HG03442 (cell line): ENCODE measurements around the gene CABCOCO1.
"Not testable (repeated sequence)": the region's sequence is repeated elsewhere in the genome, so short reads cannot be mapped to it uniquely, and the experiment has no call there.

Source experiments
- ATAC-seq: cut with Tn5 transposase; IDR thresholded peaks from one replicate; pipeline ENCODE4 v1.9.1; 2021; ENCODE audit warnings: mild to moderate bottlenecking, moderate library complexity; ENCODE audit not compliant: unreplicated experiment

Gene CABCOCO1

GRCh38 chr10:61642676-61643075 lies 20.1 kb upstream of the CABCOCO1 start:
- ATAC-seq: no peak

DNA sequence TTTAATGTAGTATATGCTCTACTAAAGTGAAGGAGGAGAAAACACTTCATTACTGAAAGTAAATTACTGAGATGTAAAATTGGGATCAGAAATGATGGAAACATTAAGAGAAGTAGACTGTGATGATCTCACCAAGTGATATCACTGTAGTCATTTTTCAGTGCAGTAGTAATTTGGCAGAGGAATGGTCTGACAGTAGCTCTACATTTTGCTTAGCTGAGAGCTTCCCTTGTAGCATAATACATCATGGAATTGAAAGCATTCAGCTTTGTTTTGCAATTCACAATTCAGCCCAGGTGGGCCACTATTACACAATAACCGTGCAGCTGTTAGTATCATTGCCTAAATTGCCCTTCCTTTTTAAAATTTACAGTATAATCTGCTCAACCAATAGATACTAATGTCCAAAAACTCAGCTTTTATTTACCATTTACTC lies 19.4 kb upstream of the CABCOCO1 start:
- no peak for ATAC-seq

GRCh38 chr10:61653699-61654098 lies 9.0 kb upstream of the CABCOCO1 start:
- ATAC-seq: no peak

GRCh38 chr10:61655335-61655851 lies 7.3 kb upstream of the CABCOCO1 start:
- no peak for ATAC-seq

DNA sequence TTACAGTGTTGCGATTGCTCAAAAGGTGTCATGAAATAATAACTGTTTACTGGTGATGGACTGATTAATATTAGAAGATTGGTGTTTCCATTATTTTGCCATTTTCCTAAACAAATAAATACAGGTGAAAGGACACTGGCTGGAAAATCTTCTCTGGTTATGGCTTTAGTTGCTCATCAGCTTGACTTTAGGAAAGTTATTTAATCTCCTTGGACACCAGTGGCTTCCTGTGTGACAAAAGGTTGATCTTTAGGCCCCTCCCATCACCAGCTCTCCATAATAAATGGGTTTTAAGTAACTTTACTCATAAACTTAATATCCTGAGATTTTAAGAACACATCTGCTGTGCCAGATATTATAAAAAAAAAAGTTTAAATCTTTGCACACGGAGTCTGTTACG lies 737 bp downstream of the CABCOCO1 start:
- no peak for ATAC-seq

DNA sequence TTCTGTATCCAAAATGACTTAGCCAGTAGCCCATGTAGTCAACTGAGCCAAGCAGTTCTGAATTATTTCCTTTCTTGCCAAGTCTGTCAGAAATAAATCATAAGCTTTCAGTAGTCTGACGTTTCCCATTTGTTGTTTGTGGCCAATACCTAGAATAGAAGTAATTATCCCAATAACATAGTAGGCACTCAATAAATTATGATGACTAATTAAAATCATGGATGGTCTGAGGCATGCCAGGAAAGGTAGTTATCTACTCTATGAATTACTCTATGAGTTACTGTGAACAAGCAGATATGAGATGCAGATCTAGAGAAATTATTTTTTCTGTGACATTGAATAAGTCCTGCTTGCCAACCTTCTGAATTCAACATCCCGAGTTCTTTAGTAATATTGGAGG lies 2.3 kb downstream of the CABCOCO1 start:
- no peak for ATAC-seq

GRCh38 chr10:61669161-61669725 lies 6.5 kb downstream of the CABCOCO1 start:
- no peak for ATAC-seq

DNA sequence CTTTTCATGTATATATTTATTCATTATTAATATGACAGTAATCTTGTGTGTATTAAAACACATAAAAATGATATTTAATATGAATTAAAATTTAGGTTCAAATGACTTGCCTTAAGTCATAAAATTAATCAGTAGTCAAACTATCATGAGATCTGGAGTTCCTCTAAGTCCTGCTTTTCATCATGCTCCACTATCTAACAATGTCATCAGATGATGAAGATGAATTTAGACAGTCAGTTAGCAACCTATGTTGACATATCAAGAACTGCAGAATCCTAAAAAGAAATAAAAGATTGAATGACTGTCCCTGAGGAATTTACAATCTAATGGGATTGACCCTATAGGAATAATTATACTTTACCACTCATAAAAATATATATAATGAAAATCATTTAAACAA lies 7.1 kb downstream of the CABCOCO1 start:
- no peak for ATAC-seq

DNA sequence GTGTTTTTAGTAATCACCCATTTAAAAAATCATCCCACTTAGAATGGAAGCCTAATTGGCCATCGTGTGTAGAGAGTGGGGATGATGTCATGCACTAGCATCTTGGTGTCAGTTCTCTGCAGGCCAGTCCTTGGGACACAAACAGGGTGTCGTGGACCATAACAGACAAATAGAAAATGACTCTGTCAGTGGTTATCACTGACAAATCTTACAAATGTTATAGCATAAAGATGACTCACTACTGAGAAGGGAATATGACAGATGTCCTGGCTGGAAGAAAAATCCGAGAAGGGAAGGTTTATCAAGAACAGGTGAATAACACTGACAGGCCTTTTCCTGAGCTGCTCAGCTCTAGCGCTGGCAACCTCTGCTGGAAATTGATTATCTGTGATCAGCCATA lies 10.6 kb downstream of the CABCOCO1 start:
- no peak for ATAC-seq

- ATAC-seq: no peak
Observed at GRCh38 chr10:61682323-61682722, 19.6 kb downstream of the CABCOCO1 start.

DNA sequence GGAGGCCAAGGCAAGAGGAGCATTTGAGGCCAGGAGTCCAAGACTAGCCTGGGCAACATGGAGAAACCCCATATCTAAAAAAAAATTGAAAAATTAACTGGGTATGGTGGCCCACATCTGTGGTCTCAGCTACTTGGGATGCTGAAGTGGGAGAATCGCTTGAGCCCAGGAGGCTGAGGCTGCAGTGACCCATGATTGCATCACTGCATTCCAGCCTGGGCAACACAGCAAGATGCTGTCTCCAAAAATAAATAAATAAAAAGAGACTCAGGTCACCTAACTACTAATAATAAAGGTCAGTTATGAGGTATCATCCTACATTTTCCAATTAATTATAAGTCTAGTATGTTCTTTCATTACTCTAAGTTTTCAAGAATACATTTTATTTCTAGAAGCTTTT lies 20.6 kb downstream of the CABCOCO1 start:
- no peak for ATAC-seq

GRCh38 chr10:61684894-61685507 lies 22.3 kb downstream of the CABCOCO1 start:
- no peak for ATAC-seq

DNA sequence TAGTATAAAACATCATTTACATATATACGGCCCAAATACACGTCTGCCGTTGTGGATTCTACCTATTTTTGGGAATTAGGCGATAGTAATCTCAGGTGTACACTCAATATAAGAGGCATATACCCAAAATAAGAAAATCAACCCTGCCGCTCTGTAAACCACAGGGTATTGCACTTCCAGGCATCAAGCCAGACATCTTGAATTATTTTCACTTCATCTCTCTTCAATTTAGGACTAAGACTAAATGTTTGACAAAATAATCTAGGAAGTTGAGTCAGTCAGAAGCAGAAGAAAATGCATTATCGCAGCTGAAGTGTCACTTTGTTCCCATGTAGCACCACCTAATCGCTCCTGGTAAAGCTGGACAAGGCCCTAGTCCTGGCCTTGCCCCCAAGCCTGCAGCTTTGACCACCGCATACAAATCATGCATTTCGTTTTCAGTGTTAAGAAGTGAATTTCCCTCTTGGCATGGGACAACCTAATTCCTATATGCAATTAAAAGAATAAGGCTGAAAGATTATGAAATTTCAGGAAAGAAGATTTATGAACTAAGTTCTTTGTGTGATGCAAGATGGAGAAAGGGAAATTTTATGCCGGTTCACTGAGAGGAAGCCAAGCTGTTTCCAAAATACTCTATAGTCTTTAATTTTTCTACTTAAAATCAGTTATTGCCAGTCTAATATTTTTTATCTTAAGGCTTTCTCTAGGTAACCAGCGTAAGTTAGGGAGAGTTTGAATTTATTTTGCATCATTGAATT lies 26.0 kb downstream of the CABCOCO1 start:
- no peak for ATAC-seq

GRCh38 chr10:61691667-61692066 lies 28.9 kb downstream of the CABCOCO1 start:
- not testable (repeated sequence) for ATAC-seq

DNA sequence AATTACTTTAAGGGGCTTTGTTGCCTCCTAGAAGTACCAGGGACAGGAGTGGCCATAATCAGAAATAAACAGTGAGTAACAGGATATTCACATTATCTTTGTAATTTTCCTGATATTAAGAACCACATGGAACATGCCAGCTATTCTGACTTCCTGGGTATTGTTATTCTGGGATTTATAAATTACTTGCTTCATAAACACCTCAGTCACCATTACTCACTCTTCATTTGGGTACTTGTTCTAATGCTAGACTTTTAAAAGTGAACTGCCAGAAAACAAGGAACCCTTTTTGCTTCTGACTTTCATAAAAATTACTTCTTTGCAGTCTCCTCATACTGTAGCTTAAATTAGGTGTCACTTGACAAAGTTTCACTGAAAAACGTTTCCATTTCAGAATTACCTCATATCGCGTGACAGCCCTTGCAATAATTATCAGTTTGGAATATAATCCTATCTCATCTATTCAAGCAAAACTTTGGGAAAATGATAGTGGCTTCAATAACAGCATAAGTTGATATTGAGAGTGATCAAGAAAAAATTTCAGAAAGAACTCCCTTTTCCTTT lies 29.8 kb downstream of the CABCOCO1 start:
- ATAC-seq: no peak

DNA sequence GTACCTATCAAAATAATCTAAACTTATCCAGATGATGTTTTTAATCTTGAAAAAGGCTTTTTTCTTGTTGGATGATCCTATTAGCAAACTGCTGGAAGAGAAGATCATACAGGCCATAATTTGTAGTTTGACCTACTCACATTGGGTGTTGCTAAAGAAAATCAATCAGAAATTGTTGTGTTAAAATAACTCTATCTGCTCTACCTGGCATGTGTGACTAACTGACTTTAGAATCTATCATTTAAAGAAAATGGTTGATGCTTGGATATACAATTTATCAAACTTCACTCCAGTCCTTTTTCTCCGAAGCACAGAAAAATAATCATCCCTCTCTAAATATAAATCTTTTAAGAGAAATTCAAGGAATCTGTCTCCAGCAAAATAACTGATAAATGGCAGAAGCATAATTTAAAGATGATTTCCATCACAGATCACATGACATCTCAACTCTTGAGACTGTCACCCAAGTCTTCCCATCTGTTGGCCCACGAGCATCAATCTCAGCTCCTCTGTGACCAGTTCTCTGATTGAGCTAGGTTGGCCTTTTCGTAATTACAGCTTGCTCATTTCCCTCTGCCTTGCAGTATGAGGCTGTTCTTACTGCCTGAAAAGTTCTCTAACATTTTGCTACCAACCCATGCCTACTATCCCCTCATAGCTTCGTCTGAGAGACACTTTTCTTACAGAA lies 36.4 kb downstream of the CABCOCO1 start:
- no peak for ATAC-seq

GRCh38 chr10:61701055-61701705 lies 38.5 kb downstream of the CABCOCO1 start:
- ATAC-seq: no peak

DNA sequence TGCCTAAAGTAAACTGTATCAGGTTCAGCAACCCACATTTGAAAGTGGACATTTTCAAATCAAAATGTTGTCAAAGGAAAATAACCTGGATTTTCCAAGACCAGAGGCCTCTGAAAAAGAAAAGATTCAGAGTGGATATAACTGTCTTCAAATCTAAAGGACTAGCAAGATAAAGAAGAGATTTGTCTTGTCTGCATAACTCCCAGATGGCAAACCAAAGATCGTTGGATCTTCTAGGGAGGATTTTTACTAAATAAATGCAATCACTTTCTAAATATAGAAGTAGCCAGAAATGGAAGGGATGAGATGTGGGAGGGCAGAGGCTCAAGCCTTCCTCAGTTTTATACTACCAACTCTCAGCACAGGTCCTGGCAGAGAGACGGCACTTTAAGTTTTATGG lies 39.0 kb downstream of the CABCOCO1 start:
- no peak for ATAC-seq

- no peak for ATAC-seq
Observed at GRCh38 chr10:61702584-61702983, 39.9 kb downstream of the CABCOCO1 start.

- ATAC-seq: no peak
Observed at GRCh38 chr10:61705022-61705613, 42.4 kb downstream of the CABCOCO1 start.
